ENCODE measurements around the gene UMAD1.

The UMAD1 gene

DNA sequence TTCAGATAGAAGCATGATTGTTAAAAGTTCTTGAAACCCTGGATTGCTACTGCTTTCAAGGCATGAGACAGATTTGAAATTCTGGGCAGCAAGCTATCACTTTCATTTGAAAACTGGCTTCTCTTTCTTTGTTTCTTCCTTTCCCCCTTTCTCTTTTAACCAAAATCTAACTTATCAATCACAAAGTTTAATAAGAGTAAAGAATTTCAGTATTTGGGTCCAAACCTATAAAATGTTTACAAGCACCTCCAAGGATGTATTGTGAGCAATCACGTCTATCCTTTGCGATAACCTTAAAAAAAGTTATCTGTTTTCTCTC lies 99.4 kb downstream of the UMAD1 start:
- Histone ChIP-seq H3K27me3 (ENCODE audit: control insufficient read depth, insufficient read depth, low read length) (no peaks in the 10 kb centered on the region), H3K4me3 (ENCODE audit: low read length) (no peak overlapping the region), H3K9me3 (ENCODE audit: control insufficient read depth, insufficient read depth, low read length) (no peaks in the 10 kb centered on the region), H3K4me1 (ENCODE audit: control insufficient read depth, insufficient read depth, low read length) (no peaks in the 10 kb centered on the region), H3K36me3 (ENCODE audit: control insufficient read depth, insufficient read depth, low read length) (no peaks in the 10 kb centered on the region), H3K27ac (ENCODE audit: low read length) (no peak overlapping the region)
- WGBS (ENCODE audit: insufficient coverage, insufficient read length) = no CpG with 5 or more reads among the region's 2 CpGs
- no peak for DNase-seq (ENCODE audit: low read depth, low spot score)

DNA sequence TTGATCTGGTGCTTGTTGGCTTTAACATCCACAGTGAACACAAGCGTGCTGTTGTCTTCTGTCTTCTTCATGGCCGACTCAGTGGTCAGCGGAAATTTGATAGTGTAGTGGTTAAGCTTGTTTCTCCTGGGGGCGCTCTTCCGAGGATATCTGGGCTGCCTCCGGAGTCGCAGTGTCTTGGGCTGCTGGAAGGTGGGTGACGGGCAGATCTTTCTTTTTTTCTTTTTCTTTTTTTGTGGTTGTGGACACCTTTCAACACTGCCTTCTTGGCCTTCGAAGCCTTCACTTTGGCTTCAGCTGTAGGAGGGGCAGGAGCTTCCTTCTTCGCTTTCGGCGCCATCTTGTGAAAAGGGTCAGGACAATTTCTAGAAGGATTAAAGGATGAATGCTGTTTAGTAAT lies 101.7 kb downstream of the UMAD1 start:
- H3K4me1 ChIP-seq (ENCODE audit: control insufficient read depth, insufficient read depth, low read length) = no peaks in the 10 kb centered on the region
- no peak for DNase-seq (ENCODE audit: low read depth, low spot score)
- WGBS (ENCODE audit: insufficient coverage, insufficient read length) = no CpG with 5 or more reads among the region's 12 CpGs

DNA sequence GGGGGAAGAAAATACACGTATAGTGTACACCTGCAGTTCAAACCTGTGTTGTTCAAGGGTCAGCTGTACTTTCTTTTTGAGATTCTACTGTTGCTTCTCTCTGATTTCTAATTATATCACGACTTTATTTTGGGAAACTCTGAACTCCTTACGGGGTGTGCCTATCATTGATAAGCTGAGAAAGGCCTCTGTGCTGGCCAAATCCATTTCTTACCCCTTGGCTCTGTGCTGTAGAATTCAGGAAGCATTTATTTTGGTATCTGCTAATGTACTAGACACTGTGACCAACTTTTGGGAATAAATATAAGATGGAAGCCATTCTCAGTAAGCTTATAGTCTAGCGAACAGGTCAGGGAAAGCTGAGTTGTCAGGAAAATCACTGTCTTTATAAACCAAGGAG lies 104.7 kb downstream of the UMAD1 start:
- Histone ChIP-seq H3K27me3 (ENCODE audit: control insufficient read depth, insufficient read depth, low read length) (no peaks in the 10 kb centered on the region), H3K36me3 (ENCODE audit: control insufficient read depth, insufficient read depth, low read length) (no peaks in the 10 kb centered on the region), H3K4me3 (ENCODE audit: low read length) (no peak overlapping the region), H3K4me1 (ENCODE audit: control insufficient read depth, insufficient read depth, low read length) (no peaks in the 10 kb centered on the region), H3K27ac (ENCODE audit: low read length) (no peak overlapping the region), H3K9me3 (ENCODE audit: control insufficient read depth, insufficient read depth, low read length) (no peaks in the 10 kb centered on the region; the same call in 1 of the 2 replicates)
- DNase-seq (ENCODE audit: low read depth, low spot score) = no peak
- WGBS (ENCODE audit: insufficient coverage, insufficient read length) = no CpG with 5 or more reads among the region's 4 CpGs

More for the DNA sequence above, 101.7 kb downstream of the UMAD1 start:
- no peaks in the 10 kb centered on the region for H3K27me3 ChIP-seq (ENCODE audit: control insufficient read depth, insufficient read depth, low read length)
- H3K27ac ChIP-seq (ENCODE audit: low read length) = no peak overlapping the region
- H3K4me3 ChIP-seq (ENCODE audit: low read length) = no peak overlapping the region
- no peaks in the 10 kb centered on the region; the same call in 1 of the 2 replicates for H3K9me3 ChIP-seq (ENCODE audit: control insufficient read depth, insufficient read depth, low read length)
- H3K36me3 ChIP-seq (ENCODE audit: control insufficient read depth, insufficient read depth, low read length) = no peaks in the 10 kb centered on the region

DNA sequence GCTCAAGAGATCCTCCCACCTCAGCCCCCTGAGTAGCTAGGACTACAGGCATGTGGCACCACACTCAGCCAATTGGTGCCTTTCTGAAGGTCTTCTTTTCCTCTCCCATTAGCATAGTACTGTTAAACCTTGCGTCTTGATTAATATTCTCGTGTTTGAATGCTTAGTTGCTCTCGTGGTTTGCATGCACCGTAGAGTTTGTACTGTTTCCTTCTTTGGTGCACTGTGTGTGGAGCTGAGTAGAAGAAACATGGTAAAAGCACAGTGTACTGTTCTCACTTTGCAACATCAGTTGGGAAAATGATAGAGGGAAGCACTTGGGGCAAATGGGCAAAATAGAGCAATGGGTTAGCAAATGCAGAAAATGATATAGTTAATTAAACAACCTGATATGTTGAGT lies 105.4 kb downstream of the UMAD1 start:
- H3K36me3 ChIP-seq (ENCODE audit: control insufficient read depth, insufficient read depth, low read length) = no peaks in the 10 kb centered on the region
- H3K4me3 ChIP-seq (ENCODE audit: low read length) = no peak overlapping the region
- no CpG with 5 or more reads among the region's 4 CpGs for WGBS (ENCODE audit: insufficient coverage, insufficient read length)
- no peaks in the 10 kb centered on the region for H3K4me1 ChIP-seq (ENCODE audit: control insufficient read depth, insufficient read depth, low read length)
- H3K27ac ChIP-seq (ENCODE audit: low read length) = no peak overlapping the region
- no peaks in the 10 kb centered on the region for H3K27me3 ChIP-seq (ENCODE audit: control insufficient read depth, insufficient read depth, low read length)
- DNase-seq (ENCODE audit: low read depth, low spot score) = no peak
- no peaks in the 10 kb centered on the region; the same call in 1 of the 2 replicates for H3K9me3 ChIP-seq (ENCODE audit: control insufficient read depth, insufficient read depth, low read length)

DNA sequence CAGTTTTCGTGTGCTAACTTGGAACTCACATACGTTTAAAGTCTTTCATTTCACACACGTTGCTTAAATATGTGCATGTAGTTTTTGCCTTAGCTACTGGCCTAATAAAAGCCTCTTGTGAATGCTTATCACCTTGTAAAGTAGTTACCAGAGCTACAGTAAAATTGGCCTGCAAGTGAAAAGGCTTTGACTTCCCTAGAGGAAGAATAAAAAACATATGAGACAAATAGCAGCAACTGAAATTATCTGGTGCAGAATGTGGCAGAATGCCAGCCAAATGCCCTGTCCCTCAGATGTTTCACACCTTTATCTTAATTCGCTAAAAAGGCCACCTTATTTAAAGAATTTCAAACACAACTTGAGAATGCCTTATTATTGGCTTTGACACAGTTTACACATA lies 105.9 kb downstream of the UMAD1 start:
- Histone ChIP-seq H3K4me1 (ENCODE audit: control insufficient read depth, insufficient read depth, low read length) (no peaks in the 10 kb centered on the region), H3K9me3 (ENCODE audit: control insufficient read depth, insufficient read depth, low read length) (no peaks in the 10 kb centered on the region; the same call in 1 of the 2 replicates), H3K27ac (ENCODE audit: low read length) (no peak overlapping the region), H3K27me3 (ENCODE audit: control insufficient read depth, insufficient read depth, low read length) (no peaks in the 10 kb centered on the region), H3K36me3 (ENCODE audit: control insufficient read depth, insufficient read depth, low read length) (no peaks in the 10 kb centered on the region), H3K4me3 (ENCODE audit: low read length) (no peak overlapping the region)
- no peak for DNase-seq (ENCODE audit: low read depth, low spot score)
- no CpG with 5 or more reads among the region's 4 CpGs for WGBS (ENCODE audit: insufficient coverage, insufficient read length)

DNA sequence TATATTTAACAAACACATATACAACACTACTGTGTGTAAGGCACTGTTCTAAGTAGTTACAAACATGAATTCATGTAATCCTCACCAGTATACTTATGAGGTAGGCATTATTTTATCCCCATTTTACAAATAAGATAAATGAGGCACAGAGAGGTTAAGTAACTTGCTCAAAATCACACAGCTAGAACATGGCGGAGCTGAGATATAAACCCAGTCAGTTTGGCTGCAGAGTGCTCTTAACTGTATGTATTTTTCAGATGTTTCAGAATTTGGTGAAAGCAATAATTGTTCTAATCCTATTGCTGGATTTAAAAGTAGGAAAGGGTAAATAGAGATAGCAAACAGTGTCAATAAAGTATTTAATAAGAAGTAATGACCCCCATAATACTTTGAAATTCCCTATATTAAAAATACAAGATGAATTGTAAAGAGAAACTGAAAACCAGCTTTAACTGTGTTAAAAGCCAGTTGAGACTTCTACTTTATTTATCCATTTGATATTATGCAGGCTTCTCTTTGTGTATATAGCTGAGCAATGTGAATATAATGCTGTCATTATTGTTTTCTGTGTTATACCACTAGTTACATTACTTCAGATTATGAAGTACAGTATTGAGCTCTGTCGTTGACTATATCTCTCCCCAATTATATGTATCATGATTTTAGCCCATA lies 110.2 kb downstream of the UMAD1 start:
- no peaks in the 10 kb centered on the region for H3K4me1 ChIP-seq (ENCODE audit: control insufficient read depth, insufficient read depth, low read length)
- no peak overlapping the region for H3K27ac ChIP-seq (ENCODE audit: low read length)
- no peak overlapping the region for H3K4me3 ChIP-seq (ENCODE audit: low read length)
- no peak for DNase-seq (ENCODE audit: low read depth, low spot score)
- no peaks in the 10 kb centered on the region for H3K36me3 ChIP-seq (ENCODE audit: control insufficient read depth, insufficient read depth, low read length)
- no peaks in the 10 kb centered on the region; the same call in 1 of the 2 replicates for H3K9me3 ChIP-seq (ENCODE audit: control insufficient read depth, insufficient read depth, low read length)
- WGBS (ENCODE audit: insufficient coverage, insufficient read length) = no CpG with 5 or more reads among the region's 2 CpGs
- H3K27me3 ChIP-seq (ENCODE audit: control insufficient read depth, insufficient read depth, low read length) = no peaks in the 10 kb centered on the region

DNA sequence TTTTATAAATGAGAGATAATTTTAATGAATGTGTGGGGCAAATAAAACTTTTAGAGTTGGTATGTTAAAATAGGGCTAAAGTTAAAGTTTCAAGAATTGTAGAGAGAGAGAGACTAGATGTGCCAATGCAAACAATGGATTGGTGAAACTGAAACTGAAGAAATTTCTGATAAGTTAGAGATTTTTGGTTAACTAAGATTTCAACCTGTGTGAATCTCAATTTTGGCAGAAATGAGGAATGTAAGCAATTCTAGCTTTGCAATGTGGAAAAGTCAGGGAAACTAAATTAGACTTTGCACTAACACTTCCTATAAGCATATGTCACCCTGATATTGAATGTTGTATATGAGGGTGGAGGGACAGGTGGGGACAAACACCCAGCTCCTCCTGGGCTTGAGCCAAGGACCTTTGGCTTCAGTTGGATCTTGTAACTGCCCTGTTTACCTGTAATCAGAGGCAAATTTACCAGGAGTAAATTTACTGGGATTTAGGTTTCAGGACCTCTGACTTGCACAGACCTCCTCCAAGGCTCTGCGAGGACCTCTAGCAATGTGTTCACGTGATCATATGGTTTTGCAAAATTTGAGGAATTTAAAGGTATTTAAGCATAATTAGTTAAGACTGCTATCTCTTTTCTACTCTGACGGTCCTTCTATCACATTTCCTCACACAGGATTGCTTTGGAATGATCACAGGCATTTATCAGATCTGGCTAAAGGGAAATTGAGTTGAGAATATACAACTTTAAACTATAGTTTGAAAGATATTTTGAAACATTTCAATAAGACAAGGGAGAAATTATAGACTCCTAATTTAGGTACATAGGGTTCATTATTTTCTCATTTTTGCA lies 110.9 kb downstream of the UMAD1 start:
- H3K27me3 ChIP-seq (ENCODE audit: control insufficient read depth, insufficient read depth, low read length) = no peaks in the 10 kb centered on the region
- no peaks in the 10 kb centered on the region for H3K4me1 ChIP-seq (ENCODE audit: control insufficient read depth, insufficient read depth, low read length)
- H3K4me3 ChIP-seq (ENCODE audit: low read length) = no peak overlapping the region
- H3K27ac ChIP-seq (ENCODE audit: low read length) = no peak overlapping the region
- no peak for DNase-seq (ENCODE audit: low read depth, low spot score)
- no CpG with 5 or more reads among the region's 3 CpGs for WGBS (ENCODE audit: insufficient coverage, insufficient read length)
- no peaks in the 10 kb centered on the region for H3K9me3 ChIP-seq (ENCODE audit: control insufficient read depth, insufficient read depth, low read length)
- no peaks in the 10 kb centered on the region for H3K36me3 ChIP-seq (ENCODE audit: control insufficient read depth, insufficient read depth, low read length)

DNA sequence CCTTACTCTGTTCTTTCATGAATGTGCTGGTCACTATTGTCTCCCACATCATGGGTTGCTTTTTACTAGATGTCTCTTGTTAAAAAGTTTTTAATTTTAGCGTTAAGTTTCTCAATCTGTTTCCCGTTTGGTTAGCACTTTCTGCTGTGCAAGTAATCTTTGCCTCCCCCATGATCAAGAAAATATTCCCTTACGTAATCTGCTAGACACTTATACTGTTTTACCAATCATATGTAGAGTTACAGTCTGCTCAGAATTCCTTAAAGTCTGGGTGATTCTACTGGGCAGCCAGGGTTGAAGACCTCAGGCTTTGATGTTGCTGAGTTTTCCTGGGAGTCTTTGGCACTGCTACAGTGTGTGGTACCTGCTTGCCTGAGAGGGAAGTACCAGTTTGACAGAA lies 116.0 kb downstream of the UMAD1 start:
- DNase-seq (ENCODE audit: low read depth, low spot score) = no peak
- Histone ChIP-seq H3K27ac (ENCODE audit: low read length) (no peak overlapping the region), H3K27me3 (ENCODE audit: control insufficient read depth, insufficient read depth, low read length) (no peaks in the 10 kb centered on the region), H3K36me3 (ENCODE audit: control insufficient read depth, insufficient read depth, low read length) (no peaks in the 10 kb centered on the region), H3K9me3 (ENCODE audit: control insufficient read depth, insufficient read depth, low read length) (no peaks in the 10 kb centered on the region), H3K4me1 (ENCODE audit: control insufficient read depth, insufficient read depth, low read length) (no peaks in the 10 kb centered on the region), H3K4me3 (ENCODE audit: low read length) (no peak overlapping the region)
- WGBS (ENCODE audit: insufficient coverage, insufficient read length) = no CpG with 5 or more reads among the region's 3 CpGs

DNA sequence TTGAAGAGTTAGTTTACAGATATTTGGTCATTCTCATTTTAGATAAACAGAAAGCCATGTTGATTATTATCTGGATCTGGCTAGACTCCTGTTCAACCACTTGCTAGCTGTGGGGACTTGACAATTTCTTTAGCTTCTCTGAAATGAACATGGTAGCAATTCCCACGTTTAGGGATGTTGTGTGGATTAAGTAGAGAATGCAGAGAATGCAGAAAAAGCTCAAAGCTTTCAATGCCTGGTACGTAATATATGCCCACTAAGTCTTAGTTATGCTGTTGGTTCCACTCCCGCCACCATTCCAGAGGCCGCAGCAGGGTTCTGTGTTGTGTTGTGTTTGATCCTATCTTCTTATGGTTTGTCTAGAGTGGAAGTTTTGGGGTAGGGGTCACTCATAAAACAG lies 117.0 kb downstream of the UMAD1 start:
- Histone ChIP-seq H3K27ac (ENCODE audit: low read length) (no peak overlapping the region), H3K27me3 (ENCODE audit: control insufficient read depth, insufficient read depth, low read length) (no peaks in the 10 kb centered on the region), H3K4me1 (ENCODE audit: control insufficient read depth, insufficient read depth, low read length) (no peaks in the 10 kb centered on the region), H3K9me3 (ENCODE audit: control insufficient read depth, insufficient read depth, low read length) (no peaks in the 10 kb centered on the region), H3K4me3 (ENCODE audit: low read length) (no peak overlapping the region), H3K36me3 (ENCODE audit: control insufficient read depth, insufficient read depth, low read length) (no peaks in the 10 kb centered on the region)
- no peak for DNase-seq (ENCODE audit: low read depth, low spot score)
- no CpG with 5 or more reads among the region's 4 CpGs for WGBS (ENCODE audit: insufficient coverage, insufficient read length)

DNA sequence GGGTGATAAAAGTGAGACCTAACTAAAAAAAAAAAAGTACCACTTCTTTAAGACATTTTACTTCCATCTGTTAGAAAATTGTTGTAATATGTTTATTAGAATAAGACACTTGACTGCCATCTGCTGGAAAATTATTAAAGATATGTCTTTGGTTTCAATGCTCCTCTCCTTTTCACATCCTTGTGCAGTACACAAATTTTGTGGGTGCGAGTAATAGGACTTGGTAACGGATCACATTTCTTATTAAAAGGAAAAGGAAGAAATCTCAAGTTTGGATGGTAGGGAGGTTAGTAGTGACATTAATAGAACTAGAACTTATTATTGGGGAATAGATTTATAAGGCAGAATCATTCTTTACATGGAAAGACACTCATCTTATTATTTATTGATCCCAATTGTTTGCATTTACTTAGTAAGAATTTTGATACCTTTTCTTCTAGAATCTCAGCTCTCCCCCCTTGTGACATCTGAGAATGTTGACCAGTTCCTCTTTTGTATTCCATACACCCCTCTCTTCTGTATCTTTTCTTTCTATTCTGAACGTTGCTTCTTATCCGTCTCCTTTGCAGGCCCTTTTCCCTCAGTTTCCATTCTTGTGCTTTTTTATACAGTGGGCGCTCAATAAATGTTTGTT lies 120.9 kb downstream of the UMAD1 start:
- no CpG with 5 or more reads among the region's 5 CpGs for WGBS (ENCODE audit: insufficient coverage, insufficient read length)
- DNase-seq (ENCODE audit: low read depth, low spot score) = no peak
- H3K4me3 ChIP-seq (ENCODE audit: low read length) = no peak overlapping the region
- no peaks in the 10 kb centered on the region for H3K9me3 ChIP-seq (ENCODE audit: control insufficient read depth, insufficient read depth, low read length)
- H3K27me3 ChIP-seq (ENCODE audit: control insufficient read depth, insufficient read depth, low read length) = no peaks in the 10 kb centered on the region
- H3K27ac ChIP-seq (ENCODE audit: low read length) = no peak overlapping the region
- H3K36me3 ChIP-seq (ENCODE audit: control insufficient read depth, insufficient read depth, low read length) = no peaks in the 10 kb centered on the region
- H3K4me1 ChIP-seq (ENCODE audit: control insufficient read depth, insufficient read depth, low read length) = no peaks in the 10 kb centered on the region
